BLaER1 treated with 17β-estradiol and CSF1 and Interleukin-3, amounts not matched to agents 10 nM and 100 nM (cell line): ENCODE results near the gene SCN4A.
"Not testable (repeated sequence)": the region's sequence is repeated elsewhere in the genome, so short reads cannot be mapped to it uniquely, and the experiment has no call there.

ENCODE experiments used
- H3K27ac ChIP-seq, 11 experiments: shearing (Covaris generic); formaldehyde crosslinking; 2 replicates each; pipeline ENCODE4 v1.8.1; 2022
- H3K27me3 ChIP-seq, 11 experiments: shearing (Covaris generic); formaldehyde crosslinking; 2 replicates each; pipeline ENCODE4 v1.8.1; 2022
- H3K36me3 ChIP-seq, 11 experiments: shearing (Covaris generic); formaldehyde crosslinking; 2 replicates each; pipeline ENCODE4 v1.8.1; 2022
- H3K4me1 ChIP-seq, 10 experiments: shearing (Covaris generic); formaldehyde crosslinking; 2 replicates each; pipeline ENCODE4 v1.8.1; 2022
- H3K4me2 ChIP-seq, 11 experiments: shearing (Covaris generic); formaldehyde crosslinking; 2 replicates each; pipeline ENCODE4 v1.8.1; 2022
- H3K4me3 ChIP-seq, 10 experiments: shearing (Covaris generic); formaldehyde crosslinking; 2 replicates each; pipeline ENCODE4 v1.8.1; 2022
- H3K9ac ChIP-seq, 11 experiments: shearing (Covaris generic); formaldehyde crosslinking; 2 replicates each; pipeline ENCODE4 v1.8.1; 2022
- H3K9me3 ChIP-seq, 11 experiments: shearing (Covaris generic); formaldehyde crosslinking; replicated peaks in 1 of 11; 2 replicates each; pipeline ENCODE4 v1.8.1; 2022
- H4K20me1 ChIP-seq, 11 experiments: shearing (Covaris generic); formaldehyde crosslinking; 2 replicates each; pipeline ENCODE4 v1.8.1; 2022
- Cebpa-rat ChIP-seq, 11 experiments: shearing (Covaris generic); IDR thresholded peaks; 2 replicates each; pipeline ENCODE4 v1.8.1; 2022

SCN4A gene

GRCh38 chr17:63911657-63912100 is 61.0 kb downstream of the SCN4A start:
- no peaks in the 10 kb centered on the region for H3K36me3 ChIP-seq
- no peaks in the 10 kb centered on the region for H3K9me3 ChIP-seq
- H3K27me3 ChIP-seq: no peaks in the 10 kb centered on the region
- no peaks in the 10 kb centered on the region for H4K20me1 ChIP-seq
- no peak overlapping the region for H3K27ac ChIP-seq
- peak overlapping the region in 1 of 11 experiments; percentile 18; a peak in 1 of 22 replicates for H3K4me2 ChIP-seq
- no peak for TF ChIP-seq Cebpa-rat (IDR thresholded peaks at IDR 0.05)
- peaks cover 13 to 52% (median 34%) of the 10 kb centered on the region in 10 experiments; a peak in 19 of 20 replicates for H3K4me1 ChIP-seq
- no peak overlapping the region for H3K4me3 ChIP-seq
- no peak overlapping the region for H3K9ac ChIP-seq

GRCh38 chr17:63911041-63911635 is 61.6 kb downstream of the SCN4A start, which contains the start of gene CSHL1:
Gene CSHL1 (minus strand): TSS chr17:63911258. CDS start chr17:63911196, 62 bp downstream.
- no peak within 1 kb of the TSS for H3K4me3 ChIP-seq
- peaks cover 9 to 47% (median 29%) of the 10 kb centered on the region in 10 experiments; a peak in 19 of 20 replicates for H3K4me1 ChIP-seq
- no peaks in the 10 kb centered on the region for H3K36me3 ChIP-seq
- H3K27me3 ChIP-seq: no peaks in the 10 kb centered on the region
- H4K20me1 ChIP-seq: no peaks in the 10 kb centered on the region
- no peak for TF ChIP-seq Cebpa-rat (IDR thresholded peaks at IDR 0.05)
- no peak within 1 kb of the TSS for H3K27ac ChIP-seq
- H3K9me3 ChIP-seq: no peaks in the 10 kb centered on the region
- no peak within 1 kb of the TSS; a peak in 1 of 22 replicates for H3K9ac ChIP-seq
- peak within 1 kb of the TSS in 4 of 11 experiments; percentile 7 to 30 (median 22); a peak in 4 of 22 replicates for H3K4me2 ChIP-seq

GRCh38 chr17:63910096-63910495 is 62.6 kb downstream of the SCN4A start:
- Histone ChIP-seq H3K27me3 (no peaks in the 10 kb centered on the region), H3K4me3 (no peak overlapping the region), H3K9me3 (no peaks in the 10 kb centered on the region), H4K20me1 (no peaks in the 10 kb centered on the region), H3K4me1 (peaks cover 0 to 37% (median 19%) of the 10 kb centered on the region in 10 experiments; a peak in 15 of 20 replicates), H3K36me3 (no peaks in the 10 kb centered on the region), H3K27ac (no peak overlapping the region), H3K9ac (no peak overlapping the region), H3K4me2 (peak overlapping the region in 4 of 11 experiments; percentile 7 to 30 (median 17); a peak in 2 of 22 replicates)
- no peak for TF ChIP-seq Cebpa-rat (IDR thresholded peaks at IDR 0.05)

- not testable (repeated sequence) for H3K27me3 ChIP-seq, H3K4me3 ChIP-seq
- peak overlapping the region in 4 of 11 experiments; percentile 7 to 30 (median 17); a peak in 2 of 22 replicates for H3K4me2 ChIP-seq
Observed at GRCh38 chr17:63909586-63909985, 63.1 kb downstream of the SCN4A start.

GRCh38 chr17:63907161-63907778 is 65.4 kb downstream of the SCN4A start:
- peaks cover 0 to 19% (median 4%) of the 10 kb centered on the region in 10 experiments; a peak in 11 of 20 replicates for H3K4me1 ChIP-seq
- not testable (repeated sequence) for H3K9ac ChIP-seq, H3K4me3 ChIP-seq, H3K27ac ChIP-seq, H3K27me3 ChIP-seq, H4K20me1 ChIP-seq, H3K4me2 ChIP-seq, H3K9me3 ChIP-seq, H3K36me3 ChIP-seq

More at GRCh38 chr17:63909586-63909985, 63.1 kb downstream of the SCN4A start:
- H4K20me1 ChIP-seq, H3K9me3 ChIP-seq, H3K36me3 ChIP-seq, H3K9ac ChIP-seq, H3K27ac ChIP-seq: not testable (repeated sequence)
- H3K4me1 ChIP-seq: peaks cover 0 to 36% (median 19%) of the 10 kb centered on the region in 10 experiments; a peak in 14 of 20 replicates

- not testable (repeated sequence) for H3K4me3 ChIP-seq, H3K4me1 ChIP-seq, H3K27ac ChIP-seq, H3K9ac ChIP-seq, H4K20me1 ChIP-seq, H3K36me3 ChIP-seq, H3K4me2 ChIP-seq, H3K27me3 ChIP-seq, H3K9me3 ChIP-seq
Observed at GRCh38 chr17:63904796-63905195, 67.9 kb downstream of the SCN4A start.

- not testable (repeated sequence) for H3K27me3 ChIP-seq, H3K27ac ChIP-seq, H3K4me2 ChIP-seq, H3K4me1 ChIP-seq, H3K4me3 ChIP-seq, H4K20me1 ChIP-seq, H3K9ac ChIP-seq, H3K9me3 ChIP-seq, H3K36me3 ChIP-seq
Observed at GRCh38 chr17:63903787-63904201, 68.9 kb downstream of the SCN4A start.

- H3K9me3 ChIP-seq, H3K4me2 ChIP-seq, H3K9ac ChIP-seq, H3K27ac ChIP-seq, H3K36me3 ChIP-seq, H4K20me1 ChIP-seq, H3K4me3 ChIP-seq, H3K4me1 ChIP-seq, H3K27me3 ChIP-seq: not testable (repeated sequence)
Observed at GRCh38 chr17:63901971-63902370, 70.7 kb downstream of the SCN4A start.

- not testable (repeated sequence) for H3K9me3 ChIP-seq, H3K27ac ChIP-seq, H3K4me2 ChIP-seq, H3K27me3 ChIP-seq, H3K4me1 ChIP-seq, H3K36me3 ChIP-seq, H4K20me1 ChIP-seq, H3K9ac ChIP-seq, H3K4me3 ChIP-seq
Observed at GRCh38 chr17:63898899-63899798, 73.6 kb downstream of the SCN4A start.

- not testable (repeated sequence) for H3K27me3 ChIP-seq, H3K4me3 ChIP-seq, H4K20me1 ChIP-seq, H3K9me3 ChIP-seq, H3K4me2 ChIP-seq, H3K27ac ChIP-seq, H3K36me3 ChIP-seq, H3K4me1 ChIP-seq, H3K9ac ChIP-seq
Observed at GRCh38 chr17:63896524-63897354, 76.0 kb downstream of the SCN4A start, which contains the start of gene CSH1. Gene CSH1 (minus strand): TSS chr17:63896574. CDS start chr17:63896511, 63 bp downstream.

- H3K36me3 ChIP-seq, H3K27ac ChIP-seq, H3K4me3 ChIP-seq, H3K9me3 ChIP-seq, H4K20me1 ChIP-seq, H3K9ac ChIP-seq, H3K4me2 ChIP-seq, H3K27me3 ChIP-seq, H3K4me1 ChIP-seq: not testable (repeated sequence)
Observed at GRCh38 chr17:63894821-63895220, 77.9 kb downstream of the SCN4A start.

GRCh38 chr17:63894021-63894420 is 78.7 kb downstream of the SCN4A start:
- H3K4me2 ChIP-seq, H3K9me3 ChIP-seq, H3K9ac ChIP-seq, H3K27me3 ChIP-seq, H3K4me1 ChIP-seq, H3K4me3 ChIP-seq, H3K27ac ChIP-seq, H3K36me3 ChIP-seq, H4K20me1 ChIP-seq: not testable (repeated sequence)
